Measurements from ENCODE around the gene PRKCA.

The PRKCA gene

DNA sequence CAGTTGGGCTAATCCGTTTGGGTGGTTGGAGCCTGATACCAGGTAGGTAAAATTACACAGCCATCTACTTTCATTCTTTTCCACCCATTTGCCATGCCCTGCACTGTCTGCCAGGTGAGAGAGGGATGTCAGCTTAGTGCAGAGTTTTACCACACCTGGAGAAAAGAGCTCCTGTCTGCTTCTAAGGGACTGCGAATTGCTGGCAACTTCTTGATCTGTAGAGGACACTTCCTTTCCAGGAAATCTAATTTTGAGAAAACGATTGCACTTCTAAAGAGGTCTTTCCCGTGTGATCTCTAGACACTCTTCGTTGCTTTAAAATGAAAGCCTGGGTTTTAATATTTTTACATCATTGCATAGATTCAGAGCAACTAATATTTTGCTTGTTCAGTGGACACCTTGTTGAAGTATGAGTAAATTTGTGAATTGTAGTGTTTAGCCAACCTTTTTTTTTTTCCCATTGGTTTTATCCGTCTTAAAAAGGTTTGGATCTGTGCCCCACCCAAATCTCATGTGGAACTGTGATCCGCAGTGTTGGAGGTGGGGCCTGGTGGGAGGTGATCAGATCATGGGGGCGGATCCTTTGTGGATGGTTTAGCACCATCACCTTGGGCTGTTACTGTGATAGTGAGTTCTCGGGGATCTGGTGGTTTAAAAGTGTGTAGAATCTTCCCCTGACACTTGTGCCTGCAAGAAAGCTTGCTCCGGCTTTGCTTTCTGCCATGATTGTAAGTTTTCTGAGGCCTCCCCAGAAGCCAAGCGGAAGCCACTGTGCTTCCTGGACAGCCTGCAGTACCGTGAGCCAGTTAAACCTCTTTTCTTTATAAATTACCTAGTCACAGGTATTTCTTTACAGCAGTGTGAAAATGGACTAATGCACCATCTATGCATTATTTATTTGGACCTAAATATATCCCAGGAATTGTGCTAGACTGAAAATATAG lies 104.6 kb downstream of the PRKCA start:
- DNase-seq (ENCODE audit: low read depth) = no peak
- TF ChIP-seq, protein P1, sequence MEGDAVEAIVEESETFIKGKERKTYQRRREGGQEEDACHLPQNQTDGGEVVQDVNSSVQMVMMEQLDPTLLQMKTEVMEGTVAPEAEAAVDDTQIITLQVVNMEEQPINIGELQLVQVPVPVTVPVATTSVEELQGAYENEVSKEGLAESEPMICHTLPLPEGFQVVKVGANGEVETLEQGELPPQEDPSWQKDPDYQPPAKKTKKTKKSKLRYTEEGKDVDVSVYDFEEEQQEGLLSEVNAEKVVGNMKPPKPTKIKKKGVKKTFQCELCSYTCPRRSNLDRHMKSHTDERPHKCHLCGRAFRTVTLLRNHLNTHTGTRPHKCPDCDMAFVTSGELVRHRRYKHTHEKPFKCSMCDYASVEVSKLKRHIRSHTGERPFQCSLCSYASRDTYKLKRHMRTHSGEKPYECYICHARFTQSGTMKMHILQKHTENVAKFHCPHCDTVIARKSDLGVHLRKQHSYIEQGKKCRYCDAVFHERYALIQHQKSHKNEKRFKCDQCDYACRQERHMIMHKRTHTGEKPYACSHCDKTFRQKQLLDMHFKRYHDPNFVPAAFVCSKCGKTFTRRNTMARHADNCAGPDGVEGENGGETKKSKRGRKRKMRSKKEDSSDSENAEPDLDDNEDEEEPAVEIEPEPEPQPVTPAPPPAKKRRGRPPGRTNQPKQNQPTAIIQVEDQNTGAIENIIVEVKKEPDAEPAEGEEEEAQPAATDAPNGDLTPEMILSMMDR (conservative IDR thresholded peaks at IDR 0.05; ENCODE audit: control insufficient read depth, insufficient read depth, low read depth, low read length) = no peak
- no peak overlapping the region for H3K4me3 ChIP-seq (ENCODE audit: control insufficient read depth, low read depth, low read length)

DNA sequence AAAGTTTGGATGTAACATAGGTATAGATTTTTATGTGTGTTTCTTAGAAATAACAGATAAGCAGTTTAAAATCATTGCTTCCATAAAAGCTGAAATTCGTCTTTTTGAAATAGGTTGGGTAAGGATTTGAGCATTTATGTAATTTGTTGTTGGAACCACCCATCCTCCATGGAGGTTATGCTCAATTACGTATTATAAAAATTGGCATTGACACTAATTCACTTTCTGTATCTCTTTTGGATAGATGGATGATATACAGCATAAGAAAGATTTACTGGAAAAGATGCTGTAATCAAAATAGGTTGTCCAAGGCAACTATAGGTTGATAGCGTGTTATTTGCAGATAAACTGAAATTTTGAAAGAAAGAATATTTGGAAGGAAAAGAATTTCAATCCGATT lies 105.5 kb downstream of the PRKCA start:
- no peak overlapping the region for H3K4me3 ChIP-seq (ENCODE audit: control insufficient read depth, low read depth, low read length)
- TF ChIP-seq, protein P1 (conservative IDR thresholded peaks at IDR 0.05; ENCODE audit: control insufficient read depth, insufficient read depth, low read depth, low read length) = no peak
- no peak for DNase-seq (ENCODE audit: low read depth)

DNA sequence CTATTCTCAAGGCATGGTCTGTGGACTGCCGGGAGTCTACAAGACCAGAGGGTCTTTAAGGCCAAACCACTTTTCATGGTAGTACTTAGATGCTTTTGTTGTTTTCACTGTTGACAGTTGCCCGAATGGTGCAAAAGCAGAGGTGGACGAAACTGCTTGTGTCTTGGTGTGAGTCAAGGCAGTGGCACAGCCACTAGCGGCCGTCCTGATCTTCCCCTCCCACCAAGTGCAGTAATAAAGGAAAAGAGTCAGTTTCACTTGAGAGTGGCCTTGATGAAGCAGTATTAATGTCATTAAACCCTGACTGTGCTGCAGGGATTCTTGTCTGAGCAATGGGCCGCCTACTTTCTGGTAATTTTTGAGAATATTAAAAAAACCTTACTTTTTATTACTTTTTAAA lies 109.1 kb downstream of the PRKCA start:
- TF ChIP-seq, protein P1 (conservative IDR thresholded peaks at IDR 0.05; ENCODE audit: control insufficient read depth, insufficient read depth, low read depth, low read length) = no peak
- no peak for DNase-seq (ENCODE audit: low read depth)
- no peak overlapping the region for H3K4me3 ChIP-seq (ENCODE audit: control insufficient read depth, low read depth, low read length)

DNA sequence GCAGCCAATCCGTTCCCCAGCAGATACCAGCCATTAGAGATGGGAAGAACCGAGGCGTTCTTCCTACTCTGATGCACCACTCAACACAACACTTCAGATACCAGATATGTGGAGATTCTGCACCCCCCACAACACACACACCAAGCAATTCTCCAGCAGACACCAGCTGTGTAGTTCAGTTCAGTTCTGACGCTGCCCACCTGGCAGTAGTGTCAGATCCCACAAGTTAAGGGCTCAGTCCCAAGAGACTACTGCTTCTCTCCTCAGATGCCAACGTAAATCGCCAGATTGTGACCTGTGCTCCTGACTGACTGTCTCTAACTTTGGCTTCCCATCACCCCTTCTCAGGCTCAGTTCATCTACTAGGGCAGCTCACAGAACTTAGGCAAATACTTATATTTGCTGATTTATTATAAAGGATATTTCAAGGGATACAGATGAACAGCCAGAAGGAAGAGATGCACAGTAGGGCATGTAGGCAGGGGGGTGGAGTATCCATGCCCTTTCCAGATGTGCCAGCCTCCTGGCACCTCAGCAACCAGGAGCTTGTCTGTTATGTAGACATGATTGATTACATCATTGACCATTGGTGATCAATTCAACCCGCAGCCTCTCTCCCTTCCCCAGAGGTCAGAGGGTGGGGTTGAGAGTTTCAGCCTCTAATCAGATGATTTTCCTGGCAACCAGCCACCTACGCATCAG lies 110.6 kb downstream of the PRKCA start:
- H3K4me3 ChIP-seq (ENCODE audit: control insufficient read depth, low read depth, low read length) = no peak overlapping the region
- no peak for DNase-seq (ENCODE audit: low read depth)
- TF ChIP-seq, protein P1 (conservative IDR thresholded peaks at IDR 0.05; ENCODE audit: control insufficient read depth, insufficient read depth, low read depth, low read length) = no peak

DNA sequence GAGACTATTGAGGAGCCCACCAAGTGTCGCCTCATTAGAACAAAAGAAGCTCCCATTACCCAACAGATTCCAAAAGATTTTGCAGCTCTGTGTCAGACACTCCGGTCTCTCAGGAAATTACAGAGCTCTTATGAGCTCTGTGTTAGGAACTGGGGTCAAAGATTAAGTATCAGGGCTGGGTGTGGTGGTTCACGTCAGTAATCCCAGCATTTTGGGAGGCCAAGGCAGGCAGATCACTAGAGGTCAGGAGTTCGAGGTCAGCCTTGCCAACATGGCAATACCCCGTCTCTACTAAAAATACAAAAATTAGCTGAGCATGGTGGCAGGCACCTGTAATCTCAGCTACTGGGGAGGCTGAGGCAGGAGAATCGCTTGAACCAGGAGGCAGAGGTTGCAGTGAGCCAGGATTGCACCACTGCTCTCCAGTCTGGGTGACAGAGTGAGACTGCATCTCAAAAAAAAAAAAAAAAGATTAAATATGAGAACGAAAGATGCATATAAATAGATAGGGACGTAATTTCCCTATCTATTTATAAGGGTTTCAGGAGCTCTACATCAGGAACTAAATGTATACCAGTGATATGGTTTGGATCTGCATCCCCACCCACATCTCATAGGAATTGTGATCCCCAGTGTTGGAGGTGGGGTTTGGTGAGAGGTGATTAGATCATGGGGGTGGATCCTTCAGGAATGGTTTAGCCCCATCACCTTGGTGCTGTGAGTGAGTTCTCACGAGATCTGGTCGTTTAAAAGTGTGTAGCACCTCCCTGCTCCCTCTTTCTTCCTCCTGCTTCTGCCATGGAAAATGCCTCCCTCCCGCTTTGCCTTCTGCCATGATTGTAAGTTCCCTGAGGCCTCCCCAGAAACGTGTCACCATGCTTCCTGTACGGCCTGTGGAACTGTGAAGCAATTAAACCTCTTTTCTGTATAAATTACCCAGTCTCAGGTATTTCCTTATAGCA lies 111.4 kb downstream of the PRKCA start:
- no peak overlapping the region for H3K4me3 ChIP-seq (ENCODE audit: control insufficient read depth, low read depth, low read length)
- TF ChIP-seq, protein P1 (conservative IDR thresholded peaks at IDR 0.05; ENCODE audit: control insufficient read depth, insufficient read depth, low read depth, low read length) = no peak
- DNase-seq (ENCODE audit: low read depth) = no peak

DNA sequence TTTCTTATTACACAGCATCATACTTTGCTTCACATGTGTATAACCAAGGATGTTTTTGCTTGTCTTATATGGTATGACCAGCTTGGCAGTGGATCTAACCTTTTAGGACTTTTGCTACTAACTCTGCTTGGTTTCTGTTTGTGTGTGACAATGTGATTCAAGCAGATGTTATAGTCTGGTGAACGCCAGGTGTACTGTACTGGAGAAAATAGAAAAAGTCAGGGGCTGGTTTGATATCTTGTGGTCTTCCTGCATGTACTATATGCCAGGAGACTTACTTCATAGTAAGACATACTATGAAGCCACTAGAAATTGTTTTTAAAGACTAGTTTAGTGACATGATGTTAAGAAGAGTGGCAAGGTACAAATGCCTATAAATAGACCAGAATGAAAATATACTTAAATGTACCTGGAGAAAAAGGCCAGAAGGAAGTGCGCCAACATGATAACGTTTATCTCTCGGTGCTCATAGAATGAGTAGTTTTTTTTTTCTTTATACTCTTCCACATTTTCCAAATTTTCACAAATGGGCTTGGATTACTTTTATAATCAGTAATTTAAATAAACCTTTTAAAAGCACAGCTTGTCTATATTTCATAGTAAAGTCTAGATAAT lies 112.3 kb downstream of the PRKCA start:
- no peak for DNase-seq (ENCODE audit: low read depth)
- TF ChIP-seq, protein P1 (conservative IDR thresholded peaks at IDR 0.05; ENCODE audit: control insufficient read depth, insufficient read depth, low read depth, low read length) = no peak
- no peak overlapping the region for H3K4me3 ChIP-seq (ENCODE audit: control insufficient read depth, low read depth, low read length)
